ENCODE data around the gene SLC6A1. TPM values are rescaled to one million over a fixed set of nuclear protein-coding genes. Genes with fewer than 3 reads are reported as not detected.

Gene SLC6A1
- total and polyA plus RNA-seq, 3 experiments from 2014 or later: not detected

DNA sequence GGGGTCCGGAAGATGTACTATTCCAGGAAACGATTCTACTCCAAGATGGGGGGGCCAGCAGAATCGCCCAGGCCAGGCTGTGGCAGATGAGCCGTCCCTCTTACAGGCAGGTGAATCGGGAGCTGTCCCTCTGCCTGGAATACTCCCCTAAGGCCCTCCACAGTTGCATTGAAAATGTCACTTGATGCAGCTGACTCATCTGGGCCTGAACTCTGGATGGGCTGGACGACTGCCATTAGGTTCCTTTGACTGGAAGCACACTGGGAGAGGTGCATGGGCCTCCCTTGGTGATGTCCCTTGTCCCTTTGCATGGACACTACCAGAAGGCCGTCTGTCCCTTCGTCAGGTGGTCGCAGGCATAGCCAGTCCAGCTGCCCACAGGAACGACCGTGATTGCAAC, 92.1 kb downstream of the SLC6A1 start:
- Mint-ChIP-seq H3K36me3 (no peaks in the 10 kb centered on the region), H3K27ac (no peak overlapping the region), H3K4me1 (no peaks in the 10 kb centered on the region), H3K9me3 (no peaks in the 10 kb centered on the region), H3K27me3 (peaks cover 4 to 9% of the 10 kb centered on the region in 2 donors), H3K4me3 (no peak overlapping the region)
- Histone ChIP-seq H3K9me3 (ENCODE audit: low read length) (no peaks in the 10 kb centered on the region), H3K27ac (ENCODE audit: low read depth, low read length) (no peak overlapping the region), H3K4me3 (ENCODE audit: low read length) (no peak overlapping the region), H3K36me3 (ENCODE audit: insufficient read depth, low read length) (no peaks in the 10 kb centered on the region), H3K27me3 (ENCODE audit: insufficient read depth, low read length, poor library complexity, severe bottlenecking) (no peaks in the 10 kb centered on the region), H3K4me1 (ENCODE audit: insufficient read depth, low read length) (no peaks in the 10 kb centered on the region)
- POLR2A ChIA-PET: no interaction called here
- DNase-seq: no peak
- CTCF ChIA-PET: no interaction called here

DNA sequence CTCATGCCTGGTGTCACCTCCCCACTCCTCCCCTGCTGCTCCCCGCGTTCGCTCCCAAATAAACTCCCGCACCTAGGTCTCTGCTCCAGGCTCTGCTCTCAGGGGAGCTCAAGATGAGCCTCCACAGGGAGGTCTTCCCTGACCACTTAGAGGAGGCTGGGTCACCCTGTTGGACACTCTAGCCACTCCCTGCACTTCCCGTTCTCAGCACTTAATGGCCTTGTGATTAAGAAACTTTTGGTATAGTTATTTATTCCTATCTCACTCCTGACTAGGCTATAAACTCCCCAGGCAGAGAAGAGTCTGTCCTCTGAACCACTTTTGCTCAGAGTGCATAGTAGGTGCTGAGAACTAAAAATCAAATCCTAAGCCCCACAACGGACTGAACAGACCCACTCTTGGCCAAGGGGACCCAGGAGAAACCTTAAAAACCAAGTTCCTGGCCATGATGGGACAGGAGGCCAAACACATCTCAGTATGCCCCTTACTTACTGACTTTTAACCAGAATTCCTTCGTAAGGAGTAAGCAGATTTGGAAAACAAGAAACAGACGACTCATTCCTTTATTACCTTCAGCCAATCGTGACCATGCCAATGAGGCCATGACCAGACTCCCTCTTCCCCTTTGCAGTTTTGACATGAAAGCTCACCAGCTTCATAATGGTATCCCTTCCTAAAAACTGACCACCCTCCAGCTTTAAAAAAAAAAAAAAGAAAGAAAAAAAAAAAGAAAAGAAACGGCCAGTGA, 92.7 kb downstream of the SLC6A1 start:
- Mint-ChIP-seq H3K9me3 (no peaks in the 10 kb centered on the region), H3K27me3 (peaks cover 4 to 9% of the 10 kb centered on the region in 2 donors), H3K4me1 (no peaks in the 10 kb centered on the region), H3K36me3 (no peaks in the 10 kb centered on the region), H3K27ac (no peak overlapping the region), H3K4me3 (no peak overlapping the region)
- no peaks in the 10 kb centered on the region for H3K27me3 ChIP-seq (ENCODE audit: insufficient read depth, low read length, poor library complexity, severe bottlenecking)
- ChIA-PET CTCF (no interaction called here), POLR2A (no interaction called here)
- H3K4me3 ChIP-seq (ENCODE audit: low read length): no peak overlapping the region
- no peaks in the 10 kb centered on the region for H3K4me1 ChIP-seq (ENCODE audit: insufficient read depth, low read length)
- no peak overlapping the region for H3K27ac ChIP-seq (ENCODE audit: low read depth, low read length)
- no peaks in the 10 kb centered on the region for H3K9me3 ChIP-seq (ENCODE audit: low read length)
- no peak for DNase-seq
- no peaks in the 10 kb centered on the region for H3K36me3 ChIP-seq (ENCODE audit: insufficient read depth, low read length)

DNA sequence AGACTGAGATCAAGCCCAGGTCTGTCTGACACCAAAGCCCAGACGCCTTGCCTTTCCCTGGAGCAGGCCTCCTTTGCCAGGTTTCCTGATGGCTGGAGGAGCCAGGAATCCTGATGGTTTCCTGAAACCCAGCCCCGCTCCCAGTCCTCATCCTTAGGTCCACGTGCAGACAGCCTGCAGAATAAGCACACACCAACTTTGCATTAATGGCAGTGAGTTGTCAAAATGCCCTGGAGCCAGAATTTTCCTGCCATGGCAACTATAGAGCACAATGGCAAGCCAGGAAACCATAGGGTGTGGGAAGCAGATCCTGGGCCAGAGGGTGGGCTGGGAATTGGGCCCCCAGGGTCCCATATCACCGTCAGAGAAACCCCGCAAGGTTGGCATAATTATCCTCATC, 94.3 kb downstream of the SLC6A1 start:
- Histone ChIP-seq H3K27ac (ENCODE audit: low read depth, low read length) (no peak overlapping the region), H3K4me1 (ENCODE audit: insufficient read depth, low read length) (no peaks in the 10 kb centered on the region), H3K27me3 (ENCODE audit: insufficient read depth, low read length, poor library complexity, severe bottlenecking) (no peaks in the 10 kb centered on the region), H3K36me3 (ENCODE audit: insufficient read depth, low read length) (no peaks in the 10 kb centered on the region), H3K4me3 (ENCODE audit: low read length) (no peak overlapping the region), H3K9me3 (ENCODE audit: low read length) (no peaks in the 10 kb centered on the region)
- Mint-ChIP-seq H3K27ac (no peak overlapping the region), H3K4me3 (no peak overlapping the region), H3K4me1 (no peaks in the 10 kb centered on the region), H3K36me3 (no peaks in the 10 kb centered on the region), H3K27me3 (peaks cover 3 to 6% of the 10 kb centered on the region in 2 donors), H3K9me3 (no peaks in the 10 kb centered on the region)
- ChIA-PET CTCF (no interaction called here), POLR2A (no interaction called here)
- DNase-seq: no peak

DNA sequence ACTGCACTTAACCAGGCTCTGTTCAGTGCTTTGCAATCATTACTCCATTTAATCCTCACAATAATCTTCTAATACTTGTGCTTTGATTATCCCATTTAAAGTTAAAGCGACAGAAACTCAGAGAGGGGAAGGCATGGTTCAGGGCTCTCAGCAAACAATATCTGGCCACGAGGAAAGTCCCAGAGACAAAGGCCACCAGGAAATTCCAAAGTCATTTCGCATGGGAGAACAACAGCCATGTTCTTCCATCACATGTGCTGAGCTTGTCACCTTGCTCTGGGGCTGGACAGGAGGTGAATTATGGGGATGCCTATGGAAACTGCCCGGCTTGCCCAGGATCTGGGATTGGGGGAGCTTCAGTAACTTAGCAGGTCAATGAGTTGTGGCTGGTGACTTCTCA, 95.5 kb downstream of the SLC6A1 start:
- Histone ChIP-seq H3K27me3 (ENCODE audit: insufficient read depth, low read length, poor library complexity, severe bottlenecking) (no peaks in the 10 kb centered on the region), H3K9me3 (ENCODE audit: low read length) (no peaks in the 10 kb centered on the region), H3K4me1 (ENCODE audit: insufficient read depth, low read length) (no peaks in the 10 kb centered on the region), H3K4me3 (ENCODE audit: low read length) (no peak overlapping the region), H3K36me3 (ENCODE audit: insufficient read depth, low read length) (no peaks in the 10 kb centered on the region), H3K27ac (ENCODE audit: low read depth, low read length) (no peak overlapping the region)
- Mint-ChIP-seq H3K9me3 (peaks cover 0 to 2% (median 0%) of the 10 kb centered on the region in 5 donors), H3K36me3 (no peaks in the 10 kb centered on the region), H3K27me3 (peaks cover 2 to 8% of the 10 kb centered on the region in 2 donors), H3K4me3 (no peak overlapping the region), H3K4me1 (no peaks in the 10 kb centered on the region), H3K27ac (no peak overlapping the region)
- DNase-seq: no peak
- ChIA-PET CTCF (no interaction called here), POLR2A (no interaction called here)

DNA sequence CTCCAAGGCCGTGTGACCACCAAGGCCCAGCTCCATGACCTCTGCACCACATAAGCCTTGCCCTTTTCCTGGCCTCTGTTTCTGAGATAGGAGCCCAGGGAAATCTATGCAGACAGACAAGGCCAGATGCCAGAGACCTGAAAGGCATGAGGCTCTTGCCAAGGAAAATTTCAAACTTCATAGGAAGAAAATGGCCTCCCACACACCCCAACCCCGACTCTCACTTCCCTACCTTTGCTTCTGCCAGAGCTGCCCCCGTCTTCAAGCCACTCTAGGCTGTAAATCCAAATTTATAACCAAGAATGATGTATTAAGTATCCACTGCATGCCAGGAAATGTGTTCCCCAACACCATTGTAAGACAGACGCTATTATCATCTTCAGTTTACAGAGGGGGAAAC, 96.3 kb downstream of the SLC6A1 start:
- no peak overlapping the region for H3K27ac ChIP-seq (ENCODE audit: low read depth, low read length)

More for the DNA sequence above, 96.3 kb downstream of the SLC6A1 start:
- no peaks in the 10 kb centered on the region for H3K4me1 Mint-ChIP-seq
- Histone ChIP-seq H3K27me3 (ENCODE audit: insufficient read depth, low read length, poor library complexity, severe bottlenecking) (no peaks in the 10 kb centered on the region), H3K9me3 (ENCODE audit: low read length) (no peaks in the 10 kb centered on the region), H3K4me1 (ENCODE audit: insufficient read depth, low read length) (no peaks in the 10 kb centered on the region), H3K4me3 (ENCODE audit: low read length) (no peak overlapping the region), H3K36me3 (ENCODE audit: insufficient read depth, low read length) (no peaks in the 10 kb centered on the region)
- POLR2A ChIA-PET: no interaction called here
- no peak for DNase-seq
- H3K36me3 Mint-ChIP-seq: no peaks in the 10 kb centered on the region
- peaks cover 0 to 8% of the 10 kb centered on the region in 2 donors for H3K27me3 Mint-ChIP-seq
- CTCF ChIA-PET: no interaction called here
- H3K9me3 Mint-ChIP-seq: peaks cover 0 to 2% (median 0%) of the 10 kb centered on the region in 5 donors
- no peak overlapping the region for H3K4me3 Mint-ChIP-seq
- H3K27ac Mint-ChIP-seq: no peak overlapping the region

Other genes with a start within 250 kb of the SLC6A1 start
- gene SLC6A11, start 176.5 kb upstream of the SLC6A1 start, total RNA-seq: not detected
- gene SLC6A11, start 176.5 kb upstream of the SLC6A1 start, polyA plus RNA-seq: not detected
- gene HRH1, start 161.7 kb downstream of the SLC6A1 start, total RNA-seq: under 1 TPM; 0.42 to 0.53 TPM
- gene HRH1, start 161.7 kb downstream of the SLC6A1 start, polyA plus RNA-seq: not detected

Data from CD8-positive, alpha-beta memory T cell (primary cell).